Effector memory CD8-positive, alpha-beta T cell (primary cell): ENCODE data around the gene CLINT1.
"Not testable (repeated sequence)": the region's sequence is repeated elsewhere in the genome, so short reads cannot be mapped to it uniquely, and the experiment has no call there.

Experiments used
- ATAC-seq: fragments of 150-1000 bp; cut with Tn5 transposase; replicated peaks from 2 replicates; pipeline ENCODE4 v1.10.0; 2021; ENCODE audit warnings: mild to moderate bottlenecking, moderate library complexity
- DNase-seq, 3 experiments: peaks; one replicate each; pipeline ENCODE4 v3.0.0; 2021
- H3K27ac Mint-ChIP-seq, 2 donors: one replicate each; pipeline ENCODE4 v1.8.0; 2022; ENCODE audit warnings: mild to moderate bottlenecking in 2 of 2, mixed read lengths in 2 of 2, moderate library complexity in 2 of 2
- H3K27me3 Mint-ChIP-seq, 2 donors: one replicate each; pipeline ENCODE4 v1.8.0; 2022; ENCODE audit warnings: mixed read lengths in 2 of 2
- H3K36me3 Mint-ChIP-seq: one replicate; pipeline ENCODE4 v1.8.0; 2022; ENCODE audit warnings: mild to moderate bottlenecking, moderate library complexity, mixed read lengths; ENCODE audit not compliant: insufficient read depth
- H3K4me1 Mint-ChIP-seq, 2 donors: one replicate each; pipeline ENCODE4 v1.8.0; 2022; ENCODE audit warnings: low read depth in 2 of 2, mixed read lengths in 2 of 2
- H3K4me3 Mint-ChIP-seq, 2 donors: one replicate each; pipeline ENCODE4 v1.8.0; 2022; ENCODE audit warnings: mild to moderate bottlenecking in 2 of 2, mixed read lengths in 2 of 2, moderate library complexity in 2 of 2
- H3K9me3 Mint-ChIP-seq, 2 donors: one replicate each; pipeline ENCODE4 v1.8.0; 2022; ENCODE audit warnings: mixed read lengths in 2 of 2
- total RNA-seq, 9 experiments: gene quantifications; one replicate each; lab custom pipeline; 2026; lab: John Stamatoyannopoulos, UW

Gene CLINT1
- 124 to 217 (median 166) reads per million in 9 experiments for total RNA-seq

DNA sequence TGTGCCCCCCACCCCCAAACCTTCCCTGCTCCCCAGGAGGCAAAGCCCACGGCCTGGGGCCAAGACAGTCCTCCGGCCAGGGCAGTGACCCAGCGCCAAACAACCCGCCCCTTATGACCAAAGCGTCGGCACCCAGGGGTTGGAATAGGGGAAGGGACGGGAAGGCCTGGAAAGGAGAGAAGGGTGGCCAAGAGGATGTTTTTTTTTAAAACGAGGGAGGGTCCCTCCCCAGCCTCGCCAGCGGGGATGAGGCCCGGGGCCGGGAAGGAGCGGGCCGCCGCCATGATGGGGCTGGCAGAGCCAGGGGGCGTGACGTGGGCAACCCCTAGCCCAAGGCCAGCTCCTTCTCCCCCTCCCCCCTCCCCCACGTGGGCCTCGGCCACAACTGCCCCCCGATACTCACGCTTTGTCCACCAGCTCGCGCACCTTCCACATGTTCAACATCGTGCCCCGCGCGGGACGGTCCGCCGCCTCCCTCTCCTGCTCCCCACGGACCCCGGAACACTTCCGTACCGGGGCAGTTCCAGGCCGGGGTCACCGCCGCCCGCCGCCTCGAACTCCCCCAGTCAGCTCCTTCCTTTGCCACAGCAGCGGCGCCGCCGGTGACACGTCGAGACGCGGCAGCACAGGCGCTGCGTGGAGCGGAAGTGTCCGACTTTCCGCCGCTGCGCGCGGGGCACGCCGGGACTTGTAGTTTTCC lies at the start of gene CLINT1:
Gene CLINT1 (minus strand): TSS at position 619 of the 700 bp plus-strand sequence. CDS start 175 bp downstream, at position 444.
- peak within 1 kb of the TSS; percentile 93 to 97 for H3K27ac Mint-ChIP-seq
- peak within 1 kb of the TSS; percentile 94 to 99 for H3K4me3 Mint-ChIP-seq
- H3K9me3 Mint-ChIP-seq = no peaks in the 10 kb centered on the region
- ATAC-seq = peak; percentile 92
- H3K4me1 Mint-ChIP-seq = peaks cover 38 to 61% of the 10 kb centered on the region in 2 donors
- no peaks in the 10 kb centered on the region for H3K27me3 Mint-ChIP-seq
- peak; percentile 81 to 83 (median 82) for DNase-seq
- peaks cover 17% of the 10 kb centered on the region for H3K36me3 Mint-ChIP-seq

DNA sequence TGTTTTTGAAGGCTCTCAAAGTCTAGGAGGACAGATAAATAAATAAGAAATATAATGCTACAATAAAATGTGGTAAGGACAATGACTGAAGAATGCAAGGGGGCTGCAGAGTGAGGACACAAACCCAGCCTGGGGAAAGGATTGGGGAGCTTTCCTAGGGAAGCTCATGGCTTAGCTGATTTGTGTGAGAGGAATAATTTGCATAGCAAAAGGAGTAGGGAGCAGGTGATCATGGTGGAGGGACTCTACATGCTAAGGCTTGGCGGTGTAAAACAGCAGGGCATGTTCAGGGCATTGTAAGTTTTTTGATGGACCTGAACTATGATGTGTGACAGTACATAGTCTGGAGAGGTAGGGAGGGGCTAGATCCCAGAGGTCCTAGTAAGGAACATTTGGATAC lies 49.5 kb upstream of the CLINT1 start:
- no peaks in the 10 kb centered on the region for H3K9me3 Mint-ChIP-seq
- H3K4me1 Mint-ChIP-seq = no peaks in the 10 kb centered on the region
- peaks cover 9 to 11% of the 10 kb centered on the region in 2 donors for H3K27me3 Mint-ChIP-seq
- peak overlapping the region in 1 of 2 donors; percentile 15 for H3K27ac Mint-ChIP-seq
- DNase-seq = no peak
- no peak overlapping the region for H3K4me3 Mint-ChIP-seq
- H3K36me3 Mint-ChIP-seq = no peaks in the 10 kb centered on the region
- no peak for ATAC-seq

- H3K36me3 Mint-ChIP-seq = no peaks in the 10 kb centered on the region
- H3K4me3 Mint-ChIP-seq = no peak overlapping the region
- peaks cover 19% of the 10 kb centered on the region in 2 donors for H3K27me3 Mint-ChIP-seq
- H3K4me1 Mint-ChIP-seq = no peaks in the 10 kb centered on the region
- H3K27ac Mint-ChIP-seq = no peak overlapping the region
- ATAC-seq (no peak), DNase-seq (no peak)
- H3K9me3 Mint-ChIP-seq = no peaks in the 10 kb centered on the region
Observed at GRCh38 chr5:157907479-157907878, 48.5 kb upstream of the CLINT1 start.

DNA sequence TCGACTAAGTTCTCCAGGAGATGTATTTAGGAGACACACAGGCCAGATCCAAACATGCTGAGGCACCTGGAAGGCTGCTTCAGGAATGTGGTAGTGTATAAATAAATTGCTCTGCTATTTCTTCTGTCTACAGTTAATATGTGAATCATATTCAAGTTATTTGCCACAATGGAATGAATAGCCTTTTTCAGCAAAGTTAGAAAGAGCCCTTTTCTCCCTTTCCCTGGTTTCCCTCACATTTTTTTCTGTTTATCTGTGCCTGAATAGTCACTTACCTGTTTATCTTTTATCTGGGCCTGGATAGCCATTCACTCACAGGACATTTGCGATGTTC lies 44.1 kb upstream of the CLINT1 start:
- ATAC-seq = no peak
- Mint-ChIP-seq H3K36me3 (no peaks in the 10 kb centered on the region), H3K4me1 (no peaks in the 10 kb centered on the region), H3K27me3 (peaks cover 9 to 18% of the 10 kb centered on the region in 2 donors), H3K4me3 (no peak overlapping the region), H3K27ac (no peak overlapping the region), H3K9me3 (no peaks in the 10 kb centered on the region)
- no peak for DNase-seq

- Mint-ChIP-seq H3K27ac (no peak overlapping the region), H3K9me3 (no peaks in the 10 kb centered on the region), H3K4me3 (no peak overlapping the region), H3K4me1 (no peaks in the 10 kb centered on the region), H3K36me3 (no peaks in the 10 kb centered on the region), H3K27me3 (peaks cover 9 to 18% of the 10 kb centered on the region in 2 donors)
- DNase-seq (no peak), ATAC-seq (no peak)
Observed at GRCh38 chr5:157902449-157903116, 43.6 kb upstream of the CLINT1 start.

DNA sequence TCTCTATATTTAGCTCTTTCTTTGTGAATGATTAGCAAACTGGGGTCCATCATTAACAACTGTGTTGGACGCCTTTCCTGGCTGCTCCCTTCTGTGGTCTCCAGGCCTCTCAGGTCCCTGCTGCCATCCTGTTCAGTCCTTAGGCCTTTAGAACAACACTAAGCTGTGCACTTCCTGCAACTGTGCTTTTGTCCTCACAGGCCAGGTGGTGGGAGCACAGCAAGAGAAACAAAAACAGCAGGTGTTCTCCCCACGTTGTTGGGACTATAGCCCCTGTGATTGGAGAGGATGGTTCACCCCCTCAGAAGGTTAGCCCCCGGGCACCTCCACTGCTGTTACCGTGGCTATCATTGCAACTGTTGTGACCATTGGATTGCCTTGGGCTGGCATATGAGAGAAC lies 41.7 kb upstream of the CLINT1 start:
- Mint-ChIP-seq H3K9me3 (no peaks in the 10 kb centered on the region), H3K27ac (no peak overlapping the region), H3K4me3 (no peak overlapping the region), H3K4me1 (no peaks in the 10 kb centered on the region), H3K27me3 (peaks cover 9 to 18% of the 10 kb centered on the region in 2 donors), H3K36me3 (no peaks in the 10 kb centered on the region)
- DNase-seq = no peak
- no peak for ATAC-seq

- Mint-ChIP-seq H3K4me1 (peaks cover 0 to 6% of the 10 kb centered on the region in 2 donors), H3K27ac (no peak overlapping the region), H3K9me3 (no peaks in the 10 kb centered on the region), H3K27me3 (no peaks in the 10 kb centered on the region), H3K36me3 (no peaks in the 10 kb centered on the region), H3K4me3 (no peak overlapping the region)
- ATAC-seq (no peak), DNase-seq (no peak)
Observed at GRCh38 chr5:157893611-157894010, 34.7 kb upstream of the CLINT1 start.

DNA sequence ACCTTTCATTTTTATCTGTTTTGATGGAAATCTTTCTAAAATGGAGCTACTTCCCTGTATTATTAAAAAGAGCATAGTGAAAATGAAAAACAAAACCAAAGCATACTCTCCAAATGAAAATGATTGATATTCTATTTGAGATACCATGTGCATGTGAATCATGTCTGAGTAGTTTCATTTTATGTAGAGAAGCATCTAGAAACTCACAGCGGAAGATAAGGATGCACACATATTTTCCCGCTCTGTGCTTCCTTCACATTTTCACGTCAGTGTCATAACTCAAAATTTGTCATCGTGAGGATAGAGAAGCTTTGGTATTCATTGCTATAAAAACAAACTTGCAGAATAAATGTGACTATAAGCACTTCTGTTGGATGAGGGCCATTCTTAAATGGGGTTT lies 34.0 kb upstream of the CLINT1 start:
- Mint-ChIP-seq H3K27me3 (no peaks in the 10 kb centered on the region), H3K9me3 (no peaks in the 10 kb centered on the region), H3K4me1 (peaks cover 0 to 6% of the 10 kb centered on the region in 2 donors), H3K27ac (no peak overlapping the region), H3K4me3 (no peak overlapping the region), H3K36me3 (no peaks in the 10 kb centered on the region)
- ATAC-seq = no peak
- no peak for DNase-seq

GRCh38 chr5:157890836-157891597 lies 32.1 kb upstream of the CLINT1 start:
- H3K27me3 Mint-ChIP-seq = no peaks in the 10 kb centered on the region
- H3K36me3 Mint-ChIP-seq = no peaks in the 10 kb centered on the region
- peak overlapping the region; percentile 35 to 49 for H3K27ac Mint-ChIP-seq
- peaks cover 0 to 6% of the 10 kb centered on the region in 2 donors for H3K4me1 Mint-ChIP-seq
- H3K4me3 Mint-ChIP-seq = no peak overlapping the region
- DNase-seq (no peak), ATAC-seq (peak; percentile 73)
- no peaks in the 10 kb centered on the region for H3K9me3 Mint-ChIP-seq

GRCh38 chr5:157888814-157889532 lies 30.0 kb upstream of the CLINT1 start:
- H3K4me3 Mint-ChIP-seq = no peak overlapping the region
- no peaks in the 10 kb centered on the region for H3K9me3 Mint-ChIP-seq
- peaks cover 0 to 6% of the 10 kb centered on the region in 2 donors for H3K4me1 Mint-ChIP-seq
- H3K27me3 Mint-ChIP-seq = no peaks in the 10 kb centered on the region
- no peak for ATAC-seq
- no peak for DNase-seq
- peaks cover 1% of the 10 kb centered on the region for H3K36me3 Mint-ChIP-seq
- H3K27ac Mint-ChIP-seq = no peak overlapping the region

DNA sequence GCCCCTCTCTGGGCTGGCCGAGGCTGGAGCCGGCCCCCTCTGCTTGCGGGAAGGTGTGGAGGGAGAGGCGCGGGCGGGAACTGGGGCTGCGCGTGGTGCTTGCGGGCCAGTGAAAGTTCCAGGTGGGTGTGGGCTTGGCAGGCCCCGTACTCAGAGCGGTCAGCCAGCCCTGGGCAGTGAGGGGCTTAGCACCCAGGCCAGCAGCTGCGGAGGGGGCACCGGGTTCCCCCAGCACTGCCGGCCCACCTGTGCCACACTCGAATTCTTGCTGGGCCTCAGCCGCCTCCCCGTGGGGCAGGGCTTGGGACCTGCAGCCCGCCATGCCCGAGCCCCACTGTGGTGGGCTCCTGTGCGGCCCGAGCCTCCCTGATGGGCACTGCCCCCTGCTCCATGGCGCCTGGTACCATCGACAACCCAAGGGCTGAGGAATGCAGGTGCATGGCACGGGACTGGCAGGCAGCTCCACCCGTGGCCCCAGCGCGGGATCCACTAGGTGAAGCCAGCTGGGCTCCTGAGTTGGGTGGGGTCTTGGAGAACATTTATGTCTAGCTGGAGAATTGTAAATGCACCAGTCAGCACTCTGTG lies 27.9 kb upstream of the CLINT1 start:
- ATAC-seq = no peak
- Mint-ChIP-seq H3K36me3 (peaks cover 3% of the 10 kb centered on the region), H3K9me3 (no peaks in the 10 kb centered on the region), H3K4me3 (no peak overlapping the region), H3K27me3 (peaks cover 0 to 5% of the 10 kb centered on the region in 2 donors), H3K27ac (no peak overlapping the region), H3K4me1 (peaks cover 0 to 6% of the 10 kb centered on the region in 2 donors)
- DNase-seq = no peak

DNA sequence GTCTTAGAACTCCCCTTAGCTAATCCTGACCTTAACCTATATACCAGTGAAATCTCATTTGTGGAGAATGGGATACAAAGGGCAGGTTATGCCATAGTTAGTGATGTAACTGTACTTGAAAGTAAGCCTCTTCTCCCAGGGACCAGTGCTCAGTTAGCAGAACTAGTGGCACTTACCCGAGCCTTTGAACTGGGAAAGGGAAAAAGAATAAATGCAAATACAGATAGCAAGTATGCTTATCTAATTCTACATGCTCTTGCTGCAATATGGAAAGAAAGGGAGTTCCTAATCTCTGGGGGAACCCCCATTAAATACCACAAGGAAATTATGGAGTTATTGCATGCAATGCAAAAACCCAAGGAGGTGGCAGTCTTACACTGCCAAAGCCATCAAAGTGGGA lies 26.1 kb upstream of the CLINT1 start:
- H3K9me3 Mint-ChIP-seq, H3K27ac Mint-ChIP-seq, H3K4me1 Mint-ChIP-seq, H3K36me3 Mint-ChIP-seq, DNase-seq, H3K4me3 Mint-ChIP-seq, ATAC-seq: not testable (repeated sequence)
- peaks cover 0 to 21% of the 10 kb centered on the region in 2 donors for H3K27me3 Mint-ChIP-seq

DNA sequence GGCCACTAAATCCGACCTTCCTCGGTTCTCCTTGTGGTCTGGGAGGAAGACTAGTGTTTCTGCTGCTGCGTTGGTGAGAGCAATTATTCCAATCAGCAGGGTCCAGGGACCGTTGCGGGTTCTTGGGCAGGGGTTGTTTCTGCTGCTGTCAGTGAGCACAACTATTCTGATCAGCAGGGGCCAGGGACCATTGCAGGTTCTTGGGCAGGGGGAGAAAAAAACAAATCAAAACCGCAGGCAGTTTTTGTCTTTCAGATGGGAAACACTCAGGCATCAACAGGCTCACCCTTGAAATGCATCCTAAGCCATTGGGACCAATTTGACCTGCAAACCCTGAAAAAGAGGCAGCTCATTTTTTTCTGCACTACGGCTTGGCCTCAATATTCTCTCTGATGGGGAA lies 22.6 kb upstream of the CLINT1 start:
- ATAC-seq, DNase-seq, H3K9me3 Mint-ChIP-seq, H3K36me3 Mint-ChIP-seq, H3K4me3 Mint-ChIP-seq, H3K4me1 Mint-ChIP-seq, H3K27ac Mint-ChIP-seq: not testable (repeated sequence)
- peaks cover 0 to 21% of the 10 kb centered on the region in 2 donors for H3K27me3 Mint-ChIP-seq
